Cardiac fibroblast (primary cell): ENCODE results near the gene PRPSAP2.
"Not testable (repeated sequence)": the region's sequence is repeated elsewhere in the genome, so short reads cannot be mapped to it uniquely, and the experiment has no call there.

Experiments
- DNase-seq, 2 donors: peaks; one replicate each; pipeline versions ENCODE4 v3.0.0 to v3.0.0-alpha.2; 2010; ENCODE audit warnings: low read depth in 2 of 2
- H3K4me3 ChIP-seq, 2 donors: replicated peaks in 1 of 2; 1 replicate in 1 of 2; 2 replicates in 1 of 2; pipeline ENCODE4 v1.5.1; 2011; ENCODE audit warnings: low read depth in 2 of 2, low read length in 2 of 2, mild to moderate bottlenecking in 2 of 2, moderate library complexity in 1 of 2
- TF ChIP-seq, protein P1 (sequence below): IDR thresholded peaks from one replicate; pipeline ENCODE4 v1.5.1; 2011; ENCODE audit warnings: low read depth, mild to moderate bottlenecking, low read length, inconsistent platforms

PRPSAP2 gene

DNA sequence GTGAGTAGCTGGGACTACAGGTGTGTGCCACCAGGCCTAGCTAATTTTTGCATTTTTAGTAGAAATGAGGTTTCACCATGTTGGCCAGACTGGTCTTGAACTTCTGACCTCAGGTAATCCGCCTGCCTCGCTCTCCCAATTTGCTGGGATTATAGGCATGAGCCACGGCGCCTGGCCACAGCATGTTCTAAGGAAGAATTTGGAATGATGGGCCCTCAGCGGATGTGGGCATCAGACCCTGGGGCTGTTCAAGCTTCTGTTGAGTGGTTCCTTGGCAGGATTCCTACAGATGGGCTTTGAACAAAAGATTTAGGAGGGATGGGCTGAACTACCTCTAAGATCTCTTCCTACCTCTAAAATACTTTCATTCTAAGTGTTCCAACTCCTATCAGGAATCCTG lies 4.1 kb downstream of the PRPSAP2 start:
- H3K4me3 ChIP-seq = no peak overlapping the region
- no peak for DNase-seq
- TF ChIP-seq, protein P1, sequence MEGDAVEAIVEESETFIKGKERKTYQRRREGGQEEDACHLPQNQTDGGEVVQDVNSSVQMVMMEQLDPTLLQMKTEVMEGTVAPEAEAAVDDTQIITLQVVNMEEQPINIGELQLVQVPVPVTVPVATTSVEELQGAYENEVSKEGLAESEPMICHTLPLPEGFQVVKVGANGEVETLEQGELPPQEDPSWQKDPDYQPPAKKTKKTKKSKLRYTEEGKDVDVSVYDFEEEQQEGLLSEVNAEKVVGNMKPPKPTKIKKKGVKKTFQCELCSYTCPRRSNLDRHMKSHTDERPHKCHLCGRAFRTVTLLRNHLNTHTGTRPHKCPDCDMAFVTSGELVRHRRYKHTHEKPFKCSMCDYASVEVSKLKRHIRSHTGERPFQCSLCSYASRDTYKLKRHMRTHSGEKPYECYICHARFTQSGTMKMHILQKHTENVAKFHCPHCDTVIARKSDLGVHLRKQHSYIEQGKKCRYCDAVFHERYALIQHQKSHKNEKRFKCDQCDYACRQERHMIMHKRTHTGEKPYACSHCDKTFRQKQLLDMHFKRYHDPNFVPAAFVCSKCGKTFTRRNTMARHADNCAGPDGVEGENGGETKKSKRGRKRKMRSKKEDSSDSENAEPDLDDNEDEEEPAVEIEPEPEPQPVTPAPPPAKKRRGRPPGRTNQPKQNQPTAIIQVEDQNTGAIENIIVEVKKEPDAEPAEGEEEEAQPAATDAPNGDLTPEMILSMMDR = no peak

DNA sequence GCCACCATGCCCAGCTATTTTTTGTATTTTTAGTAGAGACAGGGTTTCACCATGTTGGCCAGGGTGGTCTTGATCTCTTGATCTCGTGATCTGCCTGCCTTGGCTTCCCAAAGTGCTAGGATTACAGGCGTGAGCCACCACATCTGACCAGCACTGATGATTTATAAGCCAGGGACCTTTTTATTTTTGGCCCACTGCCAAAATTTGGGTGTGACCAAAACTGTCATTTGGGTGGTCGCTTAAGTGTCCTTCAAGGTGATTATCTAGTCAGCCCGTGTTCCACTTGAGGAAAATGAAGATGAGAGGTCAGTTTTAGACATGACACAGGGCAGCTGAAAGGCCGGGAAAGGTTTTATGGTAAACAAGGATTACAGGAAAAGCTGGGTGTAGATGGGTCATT lies 7.1 kb downstream of the PRPSAP2 start:
- DNase-seq, H3K4me3 ChIP-seq: not testable (repeated sequence)

DNA sequence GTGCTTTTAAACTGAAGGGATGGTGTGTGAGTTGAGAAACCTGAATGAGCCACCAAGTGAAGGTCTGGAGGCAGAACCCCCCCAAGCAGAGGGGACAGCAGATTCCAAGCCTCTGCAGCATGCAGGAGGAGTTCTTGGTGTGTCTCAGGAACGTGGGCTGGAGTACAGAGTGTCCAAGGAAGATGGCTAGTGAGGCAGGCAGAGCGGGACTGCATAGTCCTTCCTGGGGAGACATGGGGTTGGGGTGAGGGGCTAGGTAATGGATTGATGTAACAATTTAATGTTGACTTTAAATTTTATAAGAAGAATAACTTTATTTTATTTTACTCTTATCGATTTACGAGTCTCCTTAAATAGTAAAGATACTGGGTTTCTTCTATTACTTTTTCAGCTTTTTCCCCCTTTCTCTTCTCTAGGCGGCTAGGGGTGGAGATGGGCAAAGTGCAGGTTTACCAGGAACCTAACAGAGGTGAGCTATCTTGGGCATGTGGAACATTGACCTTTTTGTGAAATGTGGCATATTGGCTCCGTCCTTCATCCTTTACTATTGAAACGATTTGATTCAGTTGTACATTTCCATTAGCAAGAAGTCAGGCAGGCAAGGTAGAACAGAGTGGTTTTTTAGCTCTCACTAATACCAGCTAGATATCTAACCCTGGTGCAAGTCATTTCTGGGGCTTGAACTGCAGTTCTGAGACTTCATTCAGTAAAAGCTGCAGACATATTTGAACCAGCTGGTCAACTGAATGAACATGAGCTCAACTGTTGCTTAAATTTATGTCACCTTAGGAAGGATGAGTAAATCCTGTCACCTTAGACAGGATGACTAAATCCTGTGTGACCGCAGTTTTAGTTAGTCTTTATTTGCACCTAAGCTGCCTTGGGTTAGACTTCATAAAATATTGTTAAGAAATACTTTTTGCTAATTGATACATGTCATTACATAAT lies 9.2 kb downstream of the PRPSAP2 start:
- no peak for DNase-seq
- no peak overlapping the region for H3K4me3 ChIP-seq
- TF ChIP-seq, protein P1 = no peak

DNA sequence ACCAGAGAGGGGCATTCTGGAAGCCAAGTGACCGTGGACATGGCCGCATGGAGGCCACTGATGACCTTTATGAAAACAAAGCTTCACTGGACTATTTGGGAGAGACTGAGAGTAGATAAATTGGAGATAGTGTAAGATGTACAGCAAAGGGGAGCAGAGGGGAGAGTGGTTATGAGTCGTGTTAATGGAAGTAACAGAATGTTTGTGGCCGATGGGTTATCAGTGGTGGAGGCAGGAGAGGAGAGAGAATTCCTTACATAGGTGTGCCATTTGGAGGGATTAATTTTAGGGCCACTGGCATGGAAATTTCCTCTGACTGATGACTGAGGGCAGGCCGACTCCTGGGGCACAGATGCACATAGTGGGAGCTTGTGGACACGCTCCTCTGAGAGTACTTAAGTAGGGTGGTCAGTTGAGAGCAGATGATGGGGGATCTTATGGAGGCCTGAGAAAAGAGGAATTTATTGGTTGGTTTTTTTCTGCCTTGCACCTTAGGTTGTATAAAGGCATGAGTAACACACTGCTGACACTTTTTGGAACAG lies 19.2 kb downstream of the PRPSAP2 start:
- DNase-seq = no peak
- TF ChIP-seq, protein P1 = no peak
- no peak overlapping the region for H3K4me3 ChIP-seq

DNA sequence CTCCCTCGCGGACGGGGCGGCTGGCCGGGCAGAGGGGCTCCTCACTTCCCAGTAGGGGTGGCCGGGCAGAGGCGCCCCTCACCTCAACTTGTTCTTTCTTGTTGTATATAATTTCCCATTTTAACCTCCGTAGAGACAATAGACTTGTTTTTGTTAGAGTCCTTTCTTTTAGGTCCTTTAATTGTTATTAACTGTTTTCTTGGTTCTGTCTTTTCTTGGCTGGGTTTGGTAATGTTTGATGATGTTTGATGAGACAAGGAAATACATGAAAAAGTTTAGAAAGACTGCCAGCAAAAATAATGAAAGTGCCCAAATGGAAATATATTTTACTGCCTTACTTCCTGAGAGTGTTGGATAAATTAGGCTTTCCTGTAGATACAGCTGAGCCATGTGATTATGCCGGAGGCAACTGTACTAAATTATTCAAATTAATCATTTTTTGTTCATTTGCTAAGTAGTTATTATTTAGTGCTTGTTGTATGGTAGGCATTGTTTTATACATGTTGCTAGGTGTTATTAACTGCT lies 30.9 kb downstream of the PRPSAP2 start:
- no peak overlapping the region for H3K4me3 ChIP-seq
- TF ChIP-seq, protein P1 = no peak
- DNase-seq = no peak

DNA sequence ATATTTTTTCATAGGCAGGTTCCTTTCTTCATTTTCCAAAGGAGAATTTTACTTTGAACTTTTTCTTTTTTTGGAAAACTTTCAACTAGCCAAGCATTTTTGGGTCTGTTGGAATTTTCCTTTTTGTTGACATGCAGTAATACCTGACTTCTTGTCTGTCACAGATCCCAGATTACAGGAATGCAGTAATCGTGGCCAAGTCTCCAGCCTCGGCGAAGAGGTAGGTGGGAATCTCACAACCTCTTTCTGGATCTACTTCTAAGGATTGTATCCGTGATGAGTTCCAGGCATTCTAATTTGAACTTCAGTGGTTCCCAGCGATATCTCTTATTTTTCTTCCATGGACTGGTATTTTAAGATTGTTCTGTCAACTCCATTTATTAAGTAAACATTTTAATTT lies 31.7 kb downstream of the PRPSAP2 start:
- no peak for DNase-seq
- no peak overlapping the region for H3K4me3 ChIP-seq
- TF ChIP-seq, protein P1 = no peak

DNA sequence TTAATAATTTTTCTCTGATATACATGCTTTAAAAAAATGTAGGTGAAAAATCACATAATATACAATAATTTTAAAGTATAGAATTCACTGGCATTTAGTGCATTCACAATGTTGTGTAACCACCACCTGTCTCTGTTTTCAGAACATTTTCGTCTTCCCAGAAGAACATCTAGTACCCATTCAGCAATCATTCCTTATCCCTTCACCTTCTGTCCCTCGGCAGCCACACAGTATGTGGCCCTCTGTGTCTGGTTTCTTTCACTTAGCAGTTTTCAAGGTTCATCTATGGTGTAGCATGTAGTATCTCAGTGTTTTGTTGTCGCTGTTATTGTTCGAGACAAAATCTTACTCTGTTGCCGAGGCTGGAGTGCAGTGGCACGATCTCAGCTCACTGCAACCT lies 33.6 kb downstream of the PRPSAP2 start:
- TF ChIP-seq, protein P1 = no peak
- H3K4me3 ChIP-seq = no peak overlapping the region
- no peak for DNase-seq
